Activated CD4-positive, CD25-positive, alpha-beta regulatory T cell treated with anti-CD3 and anti-CD28 coated beads, Interleukin-2, amount 50 U/mL, for 24 hours (primary cell): ENCODE results near the gene DDX1.

Source experiments
- ATAC-seq, 2 donors: fragments of 150-1000 bp; cut with Tn5 transposase; one replicate each; pipeline ENCODE4 v1.10.0; 2021; ENCODE audit warnings: mild to moderate bottlenecking in 1 of 2, moderate library complexity in 1 of 2

DDX1 gene

GRCh38 chr2:15647622-15648590 lies 56.2 kb downstream of the DDX1 start:
- ATAC-seq, result no peak

GRCh38 chr2:15648593-15649525 lies 57.2 kb downstream of the DDX1 start:
- ATAC-seq, result no peak

- ATAC-seq, result no peak
These were observed 58.0 kb downstream of the DDX1 start for GRCh38 chr2:15649561-15650255.

- ATAC-seq, result peak in 1 of 2 donors; percentile 13
These were observed 59.1 kb downstream of the DDX1 start for GRCh38 chr2:15650616-15651366.

- ATAC-seq, result no peak
These were observed 59.7 kb downstream of the DDX1 start for GRCh38 chr2:15651367-15651727.

- no peak for ATAC-seq
These were observed 60.6 kb downstream of the DDX1 start for GRCh38 chr2:15652252-15652651.

- ATAC-seq, result no peak
These were observed 61.1 kb downstream of the DDX1 start for GRCh38 chr2:15652801-15653200.

- ATAC-seq, result no peak
These were observed 62.4 kb downstream of the DDX1 start for GRCh38 chr2:15653806-15654726.

- no peak for ATAC-seq
These were observed 63.0 kb downstream of the DDX1 start for GRCh38 chr2:15654727-15655073.

- ATAC-seq, result no peak
These were observed 63.6 kb downstream of the DDX1 start for GRCh38 chr2:15655123-15655887.

- ATAC-seq, result no peak
These were observed 64.4 kb downstream of the DDX1 start for GRCh38 chr2:15656090-15656489.

GRCh38 chr2:15657759-15658158 lies 66.1 kb downstream of the DDX1 start:
- ATAC-seq, result no peak

GRCh38 chr2:15658911-15659310 lies 67.2 kb downstream of the DDX1 start:
- no peak for ATAC-seq

- no peak for ATAC-seq
These were observed 69.0 kb downstream of the DDX1 start for GRCh38 chr2:15660491-15661294.

- no peak for ATAC-seq
These were observed 69.6 kb downstream of the DDX1 start for GRCh38 chr2:15661295-15661569.

GRCh38 chr2:15662026-15662425 lies 70.4 kb downstream of the DDX1 start:
- no peak for ATAC-seq

- ATAC-seq, result no peak
These were observed 70.9 kb downstream of the DDX1 start for GRCh38 chr2:15662579-15662978.

- ATAC-seq, result no peak
These were observed 72.1 kb downstream of the DDX1 start for GRCh38 chr2:15663802-15664201.

- no peak for ATAC-seq
These were observed 72.8 kb downstream of the DDX1 start for GRCh38 chr2:15664273-15665066.
